Measurements from ENCODE around the gene RPIA.
"Not testable (repeated sequence)": the region's sequence is repeated elsewhere in the genome, so short reads cannot be mapped to it uniquely, and the experiment has no call there.

RPIA gene

DNA sequence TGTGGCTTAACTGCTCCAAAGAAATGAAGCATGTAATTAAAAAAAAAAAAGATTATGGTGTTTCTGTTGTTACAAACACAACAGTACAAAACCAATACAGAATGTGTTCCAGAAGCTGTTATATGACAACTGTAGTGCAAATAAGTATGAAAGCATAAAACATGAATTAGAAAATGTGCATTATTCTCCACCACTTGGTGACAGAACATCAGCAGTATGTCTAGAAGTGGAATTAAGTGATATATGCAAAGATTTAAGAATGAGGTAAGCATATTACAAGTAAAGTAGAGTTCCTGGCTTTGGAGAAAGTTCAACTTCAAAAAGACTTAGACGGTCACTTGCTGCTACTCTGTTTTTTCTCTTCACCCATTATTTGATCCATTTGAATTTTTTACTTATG, 105.0 kb downstream of the RPIA start:
- not testable (repeated sequence) for DNase-seq

DNA sequence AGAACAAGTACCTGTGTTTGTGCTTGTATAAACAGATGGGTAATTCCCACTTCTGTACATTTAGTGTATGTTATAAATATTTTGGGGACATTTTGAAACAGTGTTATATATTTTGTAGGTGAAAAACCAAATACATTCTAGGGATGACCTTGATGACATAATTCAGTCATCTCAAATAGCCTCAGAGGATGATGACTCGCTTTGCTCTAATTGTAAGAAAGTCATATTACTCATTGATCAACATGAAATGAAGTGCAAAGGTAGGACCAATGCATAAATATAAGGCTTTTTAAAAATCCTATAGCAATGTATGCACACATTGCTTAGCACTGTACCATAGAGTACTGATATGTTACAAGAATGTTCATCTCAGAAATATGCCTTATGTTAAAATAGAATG, 105.7 kb downstream of the RPIA start:
- not testable (repeated sequence) for DNase-seq

Data from NCI-H1694 treated with DMSO at 0.1 percent for 48 hours (cell line).